Measurements from ENCODE around the gene CCDC91.

CCDC91 gene

GRCh38 chr12:28223858-28224257, 33.6 kb downstream of the CCDC91 start:
- no peak overlapping the region for H3K4me3 ChIP-seq (ENCODE audit: low read depth, low read length)
- DNase-seq (ENCODE audit: low read depth) = no peak

GRCh38 chr12:28226705-28227104, 36.4 kb downstream of the CCDC91 start:
- H3K4me3 ChIP-seq (ENCODE audit: low read depth, low read length) = no peak overlapping the region
- no peak for DNase-seq (ENCODE audit: low read depth)

- DNase-seq (ENCODE audit: low read depth) = no peak
- H3K4me3 ChIP-seq (ENCODE audit: low read depth, low read length) = no peak overlapping the region
These were observed 37.0 kb downstream of the CCDC91 start for GRCh38 chr12:28227251-28227650.

- no peak overlapping the region for H3K4me3 ChIP-seq (ENCODE audit: low read depth, low read length)
- no peak for DNase-seq (ENCODE audit: low read depth)
These were observed 41.0 kb downstream of the CCDC91 start for GRCh38 chr12:28231248-28231647.

GRCh38 chr12:28232211-28232928, 42.1 kb downstream of the CCDC91 start:
- DNase-seq (ENCODE audit: low read depth) = no peak
- no peak overlapping the region for H3K4me3 ChIP-seq (ENCODE audit: low read depth, low read length)

- DNase-seq (ENCODE audit: low read depth) = no peak
- H3K4me3 ChIP-seq (ENCODE audit: low read depth, low read length) = no peak overlapping the region
These were observed 44.2 kb downstream of the CCDC91 start for GRCh38 chr12:28234444-28234843.

GRCh38 chr12:28235015-28235414, 44.8 kb downstream of the CCDC91 start:
- DNase-seq (ENCODE audit: low read depth) = no peak
- no peak overlapping the region for H3K4me3 ChIP-seq (ENCODE audit: low read depth, low read length)

- no peak for DNase-seq (ENCODE audit: low read depth)
- no peak overlapping the region for H3K4me3 ChIP-seq (ENCODE audit: low read depth, low read length)
These were observed 45.7 kb downstream of the CCDC91 start for GRCh38 chr12:28235985-28236384.

GRCh38 chr12:28237423-28237822, 47.2 kb downstream of the CCDC91 start:
- DNase-seq (ENCODE audit: low read depth) = no peak
- no peak overlapping the region for H3K4me3 ChIP-seq (ENCODE audit: low read depth, low read length)

- DNase-seq (ENCODE audit: low read depth) = no peak
- no peak overlapping the region for H3K4me3 ChIP-seq (ENCODE audit: low read depth, low read length)
These were observed 49.7 kb downstream of the CCDC91 start for GRCh38 chr12:28239918-28240317.

GRCh38 chr12:28240853-28241252, 50.6 kb downstream of the CCDC91 start:
- H3K4me3 ChIP-seq (ENCODE audit: low read depth, low read length) = no peak overlapping the region
- no peak for DNase-seq (ENCODE audit: low read depth)

- H3K4me3 ChIP-seq (ENCODE audit: low read depth, low read length) = no peak overlapping the region
- DNase-seq (ENCODE audit: low read depth) = no peak
These were observed 51.9 kb downstream of the CCDC91 start for GRCh38 chr12:28242129-28242495.

- H3K4me3 ChIP-seq (ENCODE audit: low read depth, low read length) = no peak overlapping the region
- DNase-seq (ENCODE audit: low read depth) = no peak
These were observed 52.4 kb downstream of the CCDC91 start for GRCh38 chr12:28242496-28243309.

GRCh38 chr12:28243310-28243633, 53.0 kb downstream of the CCDC91 start:
- H3K4me3 ChIP-seq (ENCODE audit: low read depth, low read length) = no peak overlapping the region
- DNase-seq (ENCODE audit: low read depth) = no peak

GRCh38 chr12:28247806-28248205, 57.5 kb downstream of the CCDC91 start:
- DNase-seq (ENCODE audit: low read depth) = no peak
- no peak overlapping the region for H3K4me3 ChIP-seq (ENCODE audit: low read depth, low read length)

GRCh38 chr12:28248555-28249145, 58.4 kb downstream of the CCDC91 start:
- no peak for DNase-seq (ENCODE audit: low read depth)
- no peak overlapping the region for H3K4me3 ChIP-seq (ENCODE audit: low read depth, low read length)

GRCh38 chr12:28253161-28253641, 62.9 kb downstream of the CCDC91 start:
- DNase-seq (ENCODE audit: low read depth) = no peak
- H3K4me3 ChIP-seq (ENCODE audit: low read depth, low read length) = no peak overlapping the region

- DNase-seq (ENCODE audit: low read depth) = no peak
These were observed 67.2 kb downstream of the CCDC91 start for GRCh38 chr12:28257411-28257810.

GRCh38 chr12:28258998-28259397, 68.7 kb downstream of the CCDC91 start:
- no peak for DNase-seq (ENCODE audit: low read depth)
- no peak overlapping the region for H3K4me3 ChIP-seq (ENCODE audit: low read depth, low read length)

More at GRCh38 chr12:28257411-28257810, 67.2 kb downstream of the CCDC91 start:
- no peak overlapping the region for H3K4me3 ChIP-seq (ENCODE audit: low read depth, low read length)

- H3K4me3 ChIP-seq (ENCODE audit: low read depth, low read length) = no peak overlapping the region
- no peak for DNase-seq (ENCODE audit: low read depth)
These were observed 75.3 kb downstream of the CCDC91 start for GRCh38 chr12:28265435-28266042.
